B cell (primary cell): ENCODE measurements around the gene STK33. TPM values are rescaled to one million over a fixed set of nuclear protein-coding genes. Genes with fewer than 3 reads are reported as not detected.

Source experiments
- ATAC-seq: fragments of 200-7000 bp; cut with Tn5 transposase; one replicate; pipeline ENCODE4 v1.10.0; 2021; ENCODE audit warnings: low read depth, mild to moderate bottlenecking, moderate number of reproducible peaks, moderate library complexity
- CTCF ChIA-PET: fragments of 350-600 bp; sonication (Branson Sonifier 250); formaldehyde crosslinking; loops from one replicate; lab custom pipeline; 2021; ENCODE audit warnings: antibody characterized with exemption, inconsistent platforms; lab: Charles Lee
- POLR2A ChIA-PET: fragments of 350-600 bp; sonication (Branson Sonifier 250); formaldehyde crosslinking; loops from one replicate; lab custom pipeline; 2021; ENCODE audit warnings: antibody characterized with exemption; lab: Charles Lee
- DNase-seq: peaks from one replicate; pipeline ENCODE4 v3.0.0; 2013
- H2AFZ ChIP-seq: 2 replicates; pipeline ENCODE4 v1.6.1; 2012; ENCODE audit warnings: mild to moderate bottlenecking, low read depth, low read length; ENCODE audit not compliant: insufficient read depth, poor library complexity, severe bottlenecking
- H3K27ac ChIP-seq, 2 donors: 1 replicate in 1 of 2; 2 replicates in 1 of 2; pipeline ENCODE4 v1.5.1; 2012 to 2013; ENCODE audit warnings: low read length in 2 of 2, mild to moderate bottlenecking in 2 of 2, moderate library complexity in 1 of 2
- H3K27me3 ChIP-seq, 4 experiments: fragments of 200-600 bp in 1 of 4; sonication (generic) in 1 of 4; replicated peaks in 1 of 4; 1 replicate in 2 of 4; 2 replicates in 2 of 4; pipeline versions ENCODE4 v1.6.1 to v1.7.0; 2013 to 2016; ENCODE audit warnings: low read length in 3 of 4, mild to moderate bottlenecking in 2 of 4, mixed read lengths in 1 of 4, moderate library complexity in 1 of 4; ENCODE audit not compliant: insufficient read depth in 4 of 4, control insufficient read depth in 3 of 4; ENCODE audit errors: control extremely low read depth in 1 of 4
- H3K36me3 ChIP-seq, 2 experiments: replicated peaks in 1 of 2; 1 replicate in 1 of 2; 2 replicates in 1 of 2; pipeline versions ENCODE4 v1.6.1 to v1.7.1; 2013; ENCODE audit warnings: low read length in 1 of 2; ENCODE audit not compliant: insufficient read depth in 2 of 2, control insufficient read depth in 1 of 2; ENCODE audit errors: control extremely low read depth in 1 of 2, extremely low read depth in 1 of 2
- H3K4me1 ChIP-seq, 2 donors: fragments of 200-600 bp in 1 of 2; sonication (generic) in 1 of 2; 1 replicate in 1 of 2; 2 replicates in 1 of 2; pipeline versions ENCODE4 v1.5.1 to v1.6.1; 2013 to 2017; ENCODE audit warnings: low read length in 2 of 2; ENCODE audit not compliant: control insufficient read depth in 2 of 2, insufficient read depth in 2 of 2
- H3K4me2 ChIP-seq: replicated peaks from 2 replicates; pipeline ENCODE3; 2012; ENCODE audit warnings: mild to moderate bottlenecking, low read depth, low read length; ENCODE audit not compliant: poor library complexity, severe bottlenecking
- H3K4me3 ChIP-seq, 5 experiments: fragments of 200-600 bp in 1 of 5; sonication (generic) in 1 of 5; 1 replicate in 3 of 5; 2 replicates in 2 of 5; pipeline versions ENCODE4 v1.5.1 to v1.7.0; 2011 to 2016; ENCODE audit warnings: low read length in 4 of 5, mild to moderate bottlenecking in 4 of 5, low read depth in 2 of 5, control low read depth in 1 of 5, moderate library complexity in 1 of 5; ENCODE audit not compliant: insufficient read depth in 1 of 5; ENCODE audit errors: control extremely low read depth in 1 of 5, extremely low read depth in 1 of 5
- H3K79me2 ChIP-seq: fragments of 200-600 bp; sonication (generic); one replicate; pipeline ENCODE4 v1.6.0; 2016; ENCODE audit warnings: low read length; ENCODE audit not compliant: control insufficient read depth, insufficient read depth
- H3K9ac ChIP-seq: fragments of 200-600 bp; sonication (generic); 2 replicates; pipeline ENCODE4 v1.6.1; 2017; ENCODE audit warnings: mild to moderate bottlenecking, low read length, moderate library complexity
- H3K9me3 ChIP-seq, 3 donors: one replicate each; pipeline versions ENCODE4 v1.6.1 to v1.7.1; 2013; ENCODE audit warnings: low read length in 2 of 3; ENCODE audit not compliant: control insufficient read depth in 2 of 3, insufficient read depth in 1 of 3; ENCODE audit errors: control extremely low read depth in 1 of 3
- H4K20me1 ChIP-seq: 2 replicates; pipeline ENCODE4 v1.6.0; 2012; ENCODE audit warnings: mild to moderate bottlenecking, low read length; ENCODE audit not compliant: insufficient read depth, control insufficient read depth, poor library complexity, severe bottlenecking
- H3K27ac Mint-ChIP-seq: one replicate; pipeline ENCODE4 v1.8.0; 2021; ENCODE audit warnings: mixed read lengths
- H3K27me3 Mint-ChIP-seq: one replicate; pipeline ENCODE4 v1.8.0; 2021; ENCODE audit warnings: mixed read lengths
- H3K4me1 Mint-ChIP-seq: one replicate; pipeline ENCODE4 v1.8.0; 2021; ENCODE audit warnings: mixed read lengths
- H3K4me3 Mint-ChIP-seq: one replicate; pipeline ENCODE4 v1.8.0; 2021; ENCODE audit warnings: mixed read lengths
- H3K9me3 Mint-ChIP-seq: one replicate; pipeline ENCODE4 v1.8.0; 2022; ENCODE audit warnings: mixed read lengths; ENCODE audit not compliant: insufficient read depth
- EZH2 ChIP-seq: IDR thresholded peaks from 2 replicates; pipeline ENCODE4 v1.6.1; 2012; ENCODE audit warnings: borderline replicate concordance, low read depth, mild to moderate bottlenecking, moderate library complexity, low read length; ENCODE audit not compliant: insufficient read depth, poor library complexity, severe bottlenecking
- WGBS: methylation state at CpG from one replicate; pipeline ENCODE4 v1.1.5; 2013; ENCODE audit warnings: missing lambda C conversion rate; ENCODE audit not compliant: insufficient coverage; 5-methylcytosine and 5-hydroxymethylcytosine counted together
- intact Hi-C: fragments of 100-400 bp; cut with micrococcal nuclease; formaldehyde crosslinking; loops from one replicate; pipeline ENCODE4 v1.10.0; 2022
- polyA plus RNA-seq: library from polyadenylated mRNA; depleted of rRNA; stranded (reverse); fragments of >200 nt; gene quantifications from 2 replicates; pipeline ENCODE4 v1.2.3, GENCODE V29; 2012
- total RNA-seq, 2 donors: library from RNA; stranded (reverse); fragments of 120-200 nt in 1 of 2; gene quantifications; 1 replicate in 1 of 2; 2 replicates in 1 of 2; pipeline versions ENCODE4 v1.2.3 to v1.2.4, GENCODE V29; 2013 to 2022
- TF ChIP-seq, protein P1 (sequence below): fragments of 200-600 bp; IDR thresholded peaks from one replicate; pipeline ENCODE4 v1.8.0; 2022; ENCODE audit warnings: antibody characterized with exemption, mild to moderate bottlenecking

Gene STK33
- total and polyA plus RNA-seq, 2 donors (not counting 1 experiment from before 2014, with no cell fraction given): 3.1 to 9.3 TPM

DNA sequence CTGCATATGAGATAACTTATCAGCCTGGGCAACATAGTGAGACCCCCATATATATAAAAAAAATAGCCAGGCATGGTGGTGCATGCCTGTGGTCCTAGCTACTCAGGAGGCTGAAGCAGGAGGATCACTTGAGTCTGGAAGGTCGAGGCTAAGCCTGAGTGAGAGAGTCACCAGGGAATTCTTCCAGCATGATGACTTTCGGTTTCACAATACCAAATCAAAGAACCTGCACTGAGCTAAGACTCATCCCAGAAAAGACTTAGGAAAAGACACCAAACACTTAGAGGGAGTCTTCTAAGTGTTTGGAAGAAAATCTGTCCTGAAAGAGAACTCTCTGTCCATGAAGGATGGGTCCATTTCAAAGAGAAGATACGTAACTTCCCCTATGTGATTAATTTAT, 12.7 kb downstream of the STK33 start:
- ATAC-seq: no peak
- CTCF ChIA-PET: interaction anchor here (0.7 kb wide), 1 partner anchor 340 kb away, joined by 3 read pairs; no protein-coding TSS in a partner anchor
- Mint-ChIP-seq H3K27me3 (no peaks in the 10 kb centered on the region), H3K27ac (no peak overlapping the region), H3K9me3 (peaks cover 12% of the 10 kb centered on the region), H3K4me3 (no peak overlapping the region), H3K4me1 (peaks cover 4% of the 10 kb centered on the region)
- POLR2A ChIA-PET: no interaction called here
- WGBS: 60% methylated on average over 1 of the region's 3 CpGs
- H3K9me3 ChIP-seq: peaks cover 0 to 7% (median 4%) of the 10 kb centered on the region in 3 donors
- no peaks in the 10 kb centered on the region for H3K27me3 ChIP-seq
- H3K27ac ChIP-seq: no peak overlapping the region
- no peak overlapping the region for H3K9ac ChIP-seq
- H4K20me1 ChIP-seq: no peaks in the 10 kb centered on the region
- no peak overlapping the region for H3K4me3 ChIP-seq
- no peaks in the 10 kb centered on the region for H3K79me2 ChIP-seq
- intact Hi-C loops: no loop called here
- H3K4me2 ChIP-seq: no peak overlapping the region
- no peak for DNase-seq
- no peak overlapping the region for H2AFZ ChIP-seq
- H3K36me3 ChIP-seq: no peaks in the 10 kb centered on the region
- no peak for TF ChIP-seq EZH2
- TF ChIP-seq, protein P1, sequence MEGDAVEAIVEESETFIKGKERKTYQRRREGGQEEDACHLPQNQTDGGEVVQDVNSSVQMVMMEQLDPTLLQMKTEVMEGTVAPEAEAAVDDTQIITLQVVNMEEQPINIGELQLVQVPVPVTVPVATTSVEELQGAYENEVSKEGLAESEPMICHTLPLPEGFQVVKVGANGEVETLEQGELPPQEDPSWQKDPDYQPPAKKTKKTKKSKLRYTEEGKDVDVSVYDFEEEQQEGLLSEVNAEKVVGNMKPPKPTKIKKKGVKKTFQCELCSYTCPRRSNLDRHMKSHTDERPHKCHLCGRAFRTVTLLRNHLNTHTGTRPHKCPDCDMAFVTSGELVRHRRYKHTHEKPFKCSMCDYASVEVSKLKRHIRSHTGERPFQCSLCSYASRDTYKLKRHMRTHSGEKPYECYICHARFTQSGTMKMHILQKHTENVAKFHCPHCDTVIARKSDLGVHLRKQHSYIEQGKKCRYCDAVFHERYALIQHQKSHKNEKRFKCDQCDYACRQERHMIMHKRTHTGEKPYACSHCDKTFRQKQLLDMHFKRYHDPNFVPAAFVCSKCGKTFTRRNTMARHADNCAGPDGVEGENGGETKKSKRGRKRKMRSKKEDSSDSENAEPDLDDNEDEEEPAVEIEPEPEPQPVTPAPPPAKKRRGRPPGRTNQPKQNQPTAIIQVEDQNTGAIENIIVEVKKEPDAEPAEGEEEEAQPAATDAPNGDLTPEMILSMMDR: no peak
- H3K4me1 ChIP-seq: no peaks in the 10 kb centered on the region

- peaks cover 0 to 7% (median 4%) of the 10 kb centered on the region in 3 donors for H3K9me3 ChIP-seq
- POLR2A ChIA-PET: no interaction called here
- DNase-seq (no peak), ATAC-seq (no peak)
- Mint-ChIP-seq H3K4me3 (no peak overlapping the region), H3K27me3 (no peaks in the 10 kb centered on the region), H3K27ac (no peak overlapping the region), H3K4me1 (peaks cover 4% of the 10 kb centered on the region), H3K9me3 (peaks cover 12% of the 10 kb centered on the region)
- no peaks in the 10 kb centered on the region for H3K36me3 ChIP-seq
- H3K4me2 ChIP-seq: no peak overlapping the region
- no peaks in the 10 kb centered on the region for H3K4me1 ChIP-seq
- intact Hi-C loops: no loop called here
- no peaks in the 10 kb centered on the region for H3K27me3 ChIP-seq
- H3K27ac ChIP-seq: no peak overlapping the region
- TF ChIP-seq, protein P1: no peak
- TF ChIP-seq EZH2: no peak
- CTCF ChIA-PET: interaction anchor here (2.9 kb wide), 1 partner anchor 12 kb away, joined by 17 read pairs; no protein-coding TSS in a partner anchor
- H3K9ac ChIP-seq: no peak overlapping the region
- no CpG with 5 or more reads among the region's 2 CpGs for WGBS
- no peak overlapping the region for H3K4me3 ChIP-seq
- H2AFZ ChIP-seq: no peak overlapping the region
- H4K20me1 ChIP-seq: no peaks in the 10 kb centered on the region
- H3K79me2 ChIP-seq: no peaks in the 10 kb centered on the region
Observed at GRCh38 chr11:8577791-8578581, 16.0 kb downstream of the STK33 start.
